ENCODE measurements around the gene PDZD4. TPM values are rescaled to one million over a fixed set of nuclear protein-coding genes. Genes with fewer than 3 reads are reported as not detected.

PDZD4 gene
- total and polyA plus RNA-seq, 4 donors = 0.15 to 1.8 (median 0.69) TPM

- TF ChIP-seq ZBTB33 (IDR thresholded peaks at IDR 0.05) (no peak), RAD21 (IDR thresholded peaks at IDR 0.05) (no peak)
These were observed 43.7 kb downstream of the PDZD4 start (continued) for GRCh38 chrX:153786669-153787068.

GRCh38 chrX:153784325-153784967 is 45.9 kb downstream of the PDZD4 start:
- H3K27me3 ChIP-seq (ENCODE audit: control insufficient read depth in 4 of 4, insufficient read depth in 4 of 4, low read length in 3 of 4) = no peaks in the 10 kb centered on the region
- no peaks in the 10 kb centered on the region for H3K4me1 ChIP-seq (ENCODE audit: control insufficient read depth in 4 of 4, insufficient read depth in 4 of 4, low read length in 3 of 4)
- H3K9me3 ChIP-seq (ENCODE audit: control insufficient read depth in 4 of 4, low read length in 3 of 4) = no peaks in the 10 kb centered on the region
- H3K4me3 ChIP-seq (ENCODE audit: low read depth in 1 of 3, low read length in 3 of 3) = no peak overlapping the region
- peaks cover 5 to 27% (median 8%) of the 10 kb centered on the region in 4 donors for H3K36me3 ChIP-seq (ENCODE audit: control insufficient read depth in 4 of 4, insufficient read depth in 3 of 4, low read depth in 1 of 4, low read length in 3 of 4)
- TF ChIP-seq CTCF (IDR thresholded peaks at IDR 0.05; ENCODE audit: low read depth, low read length, missing input control) = no peak
- no peak for TF ChIP-seq TAF1 (conservative IDR thresholded peaks at IDR 0.05)
- TF ChIP-seq REST (IDR thresholded peaks at IDR 0.05) = no peak
- TF ChIP-seq JUND (IDR thresholded peaks at IDR 0.05) = no peak
- no peak for TF ChIP-seq ATF3 (IDR thresholded peaks at IDR 0.05)
- no peak for TF ChIP-seq ZBTB33 (IDR thresholded peaks at IDR 0.05)
- TF ChIP-seq HNF4G (IDR thresholded peaks at IDR 0.05) = no peak
- no peak for TF ChIP-seq HNF4A (conservative IDR thresholded peaks at IDR 0.05)
- TF ChIP-seq GABPA (IDR thresholded peaks at IDR 0.05 in 1 of 2, conservative IDR thresholded peaks at IDR 0.05 in 1 of 2) = no peak
- no peak for TF ChIP-seq MAX (IDR thresholded peaks at IDR 0.05)
- TF ChIP-seq NR2F2 (IDR thresholded peaks at IDR 0.05) = no peak
- TF ChIP-seq EGR1 (IDR thresholded peaks at IDR 0.05; ENCODE audit: low read depth in 2 of 2) = no peak
- TF ChIP-seq YY1 (IDR thresholded peaks at IDR 0.05) = no peak
- no peak for TF ChIP-seq SP1 (IDR thresholded peaks at IDR 0.05)
- no peak for TF ChIP-seq FOXA2 (IDR thresholded peaks at IDR 0.05)
- TF ChIP-seq RAD21 (IDR thresholded peaks at IDR 0.05) = no peak
- H3K9ac ChIP-seq (ENCODE audit: low read depth in 1 of 2, low read length in 2 of 2) = no peak overlapping the region
- no peak for DNase-seq (ENCODE audit: low spot score)
- no peak overlapping the region for H3K27ac ChIP-seq (ENCODE audit: low read depth in 1 of 2, low read length in 2 of 2)
- WGBS = 97% methylated on average over 27 of the region's 27 CpGs

Measured in liver (tissue), 9 donors.